HEK293T (cell line): ENCODE results near the gene MAP1LC3A.
"Not testable (repeated sequence)": the region's sequence is repeated elsewhere in the genome, so short reads cannot be mapped to it uniquely, and the experiment has no call there.

ENCODE experiments used
- CTCF ChIA-PET: fragments of 350-600 bp; formaldehyde crosslinking; extraction: SDS; loops from one replicate; lab custom pipeline; 2021; ENCODE audit warnings: antibody characterized with exemption, inconsistent platforms; lab: Yijun Ruan, JAX
- POLR2A ChIA-PET: fragments of 350-600 bp; formaldehyde crosslinking; extraction: SDS; loops from one replicate; lab custom pipeline; 2020; ENCODE audit warnings: antibody characterized with exemption, inconsistent platforms; lab: Yijun Ruan, JAX
- DNase-seq: peaks from one replicate; pipeline ENCODE4 v3.0.0; 2012; ENCODE audit warnings: mixed read lengths; ENCODE audit errors: extremely low spot score
- ARNT ChIP-seq: fragments of 450-650 bp; IDR thresholded peaks from 2 replicates; pipeline ENCODE4 v1.6.1; 2017; ENCODE audit warnings: mild to moderate bottlenecking
- BHLHE40 ChIP-seq: fragments of 450-650 bp; IDR thresholded peaks from 2 replicates; pipeline ENCODE4 v1.6.1; 2016; ENCODE audit warnings: mild to moderate bottlenecking, moderate library complexity, borderline replicate concordance
- ELF4 ChIP-seq: fragments of 450-650 bp; IDR thresholded peaks from 2 replicates; pipeline ENCODE4 v1.6.1; 2017; ENCODE audit warnings: antibody characterized with exemption
- FOXA1 ChIP-seq: fragments of 450-650 bp; IDR thresholded peaks from 2 replicates; pipeline ENCODE4 v1.6.1; 2016; ENCODE audit warnings: mild to moderate bottlenecking
- FOXK2 ChIP-seq: fragments of 450-650 bp; IDR thresholded peaks from 2 replicates; pipeline ENCODE4 v1.6.1; 2016; ENCODE audit warnings: mild to moderate bottlenecking
- FOXM1 ChIP-seq: fragments of 450-650 bp; IDR thresholded peaks from 2 replicates; pipeline ENCODE4 v1.6.1; 2017; ENCODE audit warnings: mild to moderate bottlenecking, borderline replicate concordance
- HDGF ChIP-seq: fragments of 450-650 bp; IDR thresholded peaks from 2 replicates; pipeline ENCODE4 v1.6.1; 2017; ENCODE audit warnings: antibody characterized with exemption, borderline replicate concordance
- L3MBTL2 ChIP-seq: fragments of 450-650 bp; conservative IDR thresholded peaks from 2 replicates; pipeline ENCODE4 v1.6.1; 2016; ENCODE audit warnings: mild to moderate bottlenecking
- LEF1 ChIP-seq: fragments of 450-650 bp; IDR thresholded peaks from 2 replicates; pipeline ENCODE4 v1.6.1; 2017; ENCODE audit warnings: mild to moderate bottlenecking, borderline replicate concordance
- NFRKB ChIP-seq: fragments of 450-650 bp; IDR thresholded peaks from 2 replicates; pipeline ENCODE4 v1.6.1; 2016; ENCODE audit warnings: mild to moderate bottlenecking, moderate library complexity
- SP1 ChIP-seq: fragments of 450-650 bp; IDR thresholded peaks from 2 replicates; pipeline ENCODE4 v1.6.1; 2017
- SUZ12 ChIP-seq: fragments of 450-650 bp; IDR thresholded peaks from 2 replicates; pipeline ENCODE4 v1.6.1; 2016; ENCODE audit warnings: mild to moderate bottlenecking
- ZNF384 ChIP-seq: fragments of 450-650 bp; IDR thresholded peaks from 2 replicates; pipeline ENCODE4 v1.6.1; 2016
- TF ChIP-seq, protein P1 (sequence below): fragments of 450-650 bp; IDR thresholded peaks from 2 replicates; pipeline ENCODE4 v1.6.1; 2016

MAP1LC3A gene

DNA sequence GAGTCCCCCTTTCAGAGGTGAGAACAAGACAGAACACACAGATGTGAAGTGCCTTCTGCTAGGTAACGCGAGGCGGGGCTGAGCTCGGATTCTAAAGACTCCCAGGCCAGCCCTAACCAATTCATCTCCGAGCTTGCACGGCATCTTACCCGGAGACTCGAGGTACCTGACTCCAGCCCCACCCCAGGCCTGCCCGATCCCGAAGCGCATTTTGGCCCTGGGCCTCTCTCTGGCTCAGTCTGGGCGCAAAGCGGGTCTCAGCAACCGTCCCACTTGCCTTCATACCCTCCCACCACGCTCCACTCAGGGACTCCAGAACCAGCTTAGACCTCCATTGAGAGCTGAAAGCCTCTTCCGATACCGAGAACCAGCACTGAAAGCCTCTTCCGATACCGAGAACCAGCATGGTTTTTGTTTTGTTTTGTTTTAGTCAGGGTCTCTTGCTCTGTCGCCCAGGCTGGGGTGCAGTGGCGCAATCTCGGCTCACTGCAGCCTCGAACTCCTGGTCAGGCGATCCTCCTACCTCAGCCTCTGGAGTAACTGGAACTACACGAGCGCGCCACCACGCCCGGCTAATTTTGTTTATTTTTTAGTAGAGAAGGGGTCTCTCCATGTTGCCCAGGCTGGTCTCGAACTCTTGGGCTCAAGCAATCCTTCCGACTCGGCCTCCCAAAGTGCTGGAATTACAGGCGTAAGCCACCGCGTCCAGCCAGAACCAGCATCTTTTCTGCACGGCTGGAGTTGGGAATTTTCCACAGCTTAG is 42.9 kb upstream of the MAP1LC3A start:
- peak; percentile 67 for DNase-seq
- no peak for TF ChIP-seq FOXA1
- ChIA-PET POLR2A (interaction anchor here (0.7 to 2.9 kb wide), 16 partner anchors 9 to 403 kb away, joined by 3 to 18 read pairs (median 6); partner anchors contain the start of genes AHCY, EIF2S2 and ITCH), CTCF (interaction anchor here (0.8 to 3.0 kb wide), 2 partner anchors 23 to 203 kb away, joined by 3 to 20 read pairs; no protein-coding TSS in a partner anchor)

- ChIA-PET POLR2A (interaction anchor here (0.7 to 2.9 kb wide), 18 partner anchors 9 to 404 kb away, joined by 3 to 18 read pairs (median 4); partner anchors contain the start of genes AHCY, EIF2S2 and ITCH), CTCF (interaction anchor here (0.6 to 3.0 kb wide), 3 partner anchors 14 to 204 kb away, joined by 4 to 20 read pairs (median 4); no protein-coding TSS in a partner anchor)
- TF ChIP-seq L3MBTL2 (no peak), FOXK2 (no peak), LEF1 (no peak), FOXA1 (no peak), ELF4 (0 out of 2 replicates have a peak, but pooled peaks have one; percentile 23)
- TF ChIP-seq, protein P1, sequence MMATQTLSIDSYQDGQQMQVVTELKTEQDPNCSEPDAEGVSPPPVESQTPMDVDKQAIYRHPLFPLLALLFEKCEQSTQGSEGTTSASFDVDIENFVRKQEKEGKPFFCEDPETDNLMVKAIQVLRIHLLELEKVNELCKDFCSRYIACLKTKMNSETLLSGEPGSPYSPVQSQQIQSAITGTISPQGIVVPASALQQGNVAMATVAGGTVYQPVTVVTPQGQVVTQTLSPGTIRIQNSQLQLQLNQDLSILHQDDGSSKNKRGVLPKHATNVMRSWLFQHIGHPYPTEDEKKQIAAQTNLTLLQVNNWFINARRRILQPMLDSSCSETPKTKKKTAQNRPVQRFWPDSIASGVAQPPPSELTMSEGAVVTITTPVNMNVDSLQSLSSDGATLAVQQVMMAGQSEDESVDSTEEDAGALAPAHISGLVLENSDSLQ: peak; percentile 98
- peak; percentile 93 for DNase-seq
Measured at GRCh38 chr20:34516247-34517113, 42.0 kb upstream of the MAP1LC3A start, which contains the start of gene DYNLRB1. DYNLRB1 (plus strand) TSS chr20:34516422; CDS start chr20:34516459, 37 bp downstream.

GRCh38 chr20:34517114-34517505 is 41.4 kb upstream of the MAP1LC3A start:
- no peak for DNase-seq
- TF ChIP-seq BHLHE40: no peak
- no peak for TF ChIP-seq HDGF
- no peak for TF ChIP-seq ELF4
- TF ChIP-seq LEF1: no peak
- TF ChIP-seq ZNF384: no peak
- TF ChIP-seq, protein P1: no peak
- TF ChIP-seq ARNT: no peak
- ChIA-PET POLR2A (interaction anchor here (0.7 to 2.9 kb wide), 10 partner anchors 8 to 404 kb away, joined by 3 to 18 read pairs (median 12); partner anchors contain the start of genes AHCY, EIF2S2 and ITCH), CTCF (interaction anchor here (0.6 to 3.0 kb wide), 3 partner anchors 13 to 205 kb away, joined by 4 to 20 read pairs (median 4); no protein-coding TSS in a partner anchor)

- CTCF ChIA-PET: interaction anchor here (0.6 kb wide), 1 partner anchor 338 kb away, joined by 4 read pairs; no protein-coding TSS in a partner anchor
- POLR2A ChIA-PET: interaction anchor here (1.0 kb wide), 1 partner anchor 216 kb away, joined by 3 read pairs; the partner anchor contains the start of gene AHCY
Measured at GRCh38 chr20:34518863-34519262, 39.7 kb upstream of the MAP1LC3A start.

GRCh38 chr20:34519841-34520240 is 38.7 kb upstream of the MAP1LC3A start:
- POLR2A ChIA-PET, CTCF ChIA-PET, DNase-seq: not testable (repeated sequence)

More at GRCh38 chr20:34518863-34519262, 39.7 kb upstream of the MAP1LC3A start:
- not testable (repeated sequence) for DNase-seq

GRCh38 chr20:34522969-34523871 is 35.3 kb upstream of the MAP1LC3A start:
- TF ChIP-seq ARNT: no peak
- no peak for TF ChIP-seq ELF4
- no peak for TF ChIP-seq SUZ12
- no peak for TF ChIP-seq LEF1
- no peak for TF ChIP-seq FOXA1
- TF ChIP-seq BHLHE40: no peak
- TF ChIP-seq SP1: no peak
- TF ChIP-seq NFRKB: no peak
- no peak for TF ChIP-seq L3MBTL2
- TF ChIP-seq, protein P1: no peak
- TF ChIP-seq FOXM1: no peak
- ChIA-PET POLR2A (interaction anchor here (0.9 kb wide), 1 partner anchor 211 kb away, joined by 3 read pairs; no protein-coding TSS in a partner anchor), CTCF (interaction anchor here (0.6 to 1.9 kb wide), 9 partner anchors 8 to 933 kb away, joined by 3 to 20 read pairs (median 3); partner anchors contain the start of gene ITCH)
- peak; percentile 68 for DNase-seq
